PC-3 (cell line): Measurements from ENCODE around the gene TPTE2. TPM values are rescaled to one million over a fixed set of nuclear protein-coding genes. Genes with fewer than 3 reads are reported as not detected.
A peak's percentile ranks its signal among the peaks of the same experiment; 100 is the strongest.

Experiments
- ATAC-seq: fragments of 200-7000 bp; cut with Tn5 transposase; 2 replicates; pipeline ENCODE4 v1.9.1; 2020; ENCODE audit warnings: mild to moderate bottlenecking, moderate library complexity
- BruUV-seq: library from RNA; stranded (reverse); fragments of 400-500 nt; replicated peaks from 2 replicates; lab custom pipeline; 2021; lab: Mats Ljungman, UMichigan
- CTCF ChIA-PET: fragments of 300-600 bp; sonication (Branson Sonifier 250); formaldehyde crosslinking; loops from one replicate; lab custom pipeline; 2022; ENCODE audit warnings: antibody characterized with exemption; lab: Charles Lee
- POLR2A ChIA-PET: fragments of 300-600 bp; sonication (Branson Sonifier 250); formaldehyde crosslinking; loops from one replicate; lab custom pipeline; 2022; ENCODE audit warnings: antibody characterized with exemption; ENCODE audit not compliant: unreplicated experiment; lab: Charles Lee
- DNase-seq: peaks from one replicate; pipeline ENCODE4 v3.0.0-alpha.2; 2015
- H2AFZ ChIP-seq: fragments of 300-600 bp; sonication (generic); 2 replicates; pipeline ENCODE4 v1.6.0; 2016; ENCODE audit warnings: antibody characterized with exemption, low read length
- H3F3A ChIP-seq: fragments of 300-600 bp; sonication (generic); one replicate; pipeline ENCODE4 v1.6.0; 2017; ENCODE audit warnings: antibody characterized with exemption, low read length, control low read depth, mild to moderate bottlenecking; ENCODE audit not compliant: unreplicated experiment
- H3K27ac ChIP-seq: fragments of 300-600 bp; sonication (generic); 2 replicates; pipeline ENCODE4 v1.5.1; 2016; ENCODE audit warnings: mild to moderate bottlenecking, low read length
- H3K27me3 ChIP-seq: fragments of 300-600 bp; sonication (generic); 2 replicates; pipeline ENCODE4 v1.6.1; 2016; ENCODE audit warnings: low read length, mixed read lengths
- H3K36me3 ChIP-seq: fragments of 300-600 bp; sonication (generic); 2 replicates; pipeline ENCODE4 v1.6.1; 2016; ENCODE audit warnings: low read depth, mixed run types, low read length, mixed read lengths
- H3K4me1 ChIP-seq: fragments of 300-600 bp; sonication (generic); 2 replicates; pipeline ENCODE4 v1.5.1; 2016; ENCODE audit warnings: low read length; ENCODE audit not compliant: insufficient read depth
- H3K4me2 ChIP-seq: fragments of 300-600 bp; sonication (generic); 2 replicates; pipeline ENCODE4 v1.6.0; 2016; ENCODE audit warnings: low read length
- H3K4me3 ChIP-seq: fragments of 300-600 bp; sonication (generic); 2 replicates; pipeline ENCODE4 v1.5.1; 2016; ENCODE audit warnings: mild to moderate bottlenecking, low read length, mixed read lengths
- H3K79me2 ChIP-seq: fragments of 300-600 bp; sonication (generic); 2 replicates; pipeline ENCODE4 v1.6.1; 2017; ENCODE audit warnings: low read length, mixed read lengths
- H3K9ac ChIP-seq: fragments of 300-600 bp; sonication (generic); 2 replicates; pipeline ENCODE4 v1.6.0; 2016; ENCODE audit warnings: mild to moderate bottlenecking, low read length
- H3K9me2 ChIP-seq: fragments of 300-600 bp; sonication (generic); replicated peaks from 2 replicates; pipeline ENCODE4 v1.6.1; 2016; ENCODE audit warnings: mixed run types, low read length, mixed read lengths
- H3K9me3 ChIP-seq: fragments of 300-600 bp; sonication (generic); 2 replicates; pipeline ENCODE4 v1.6.1; 2016; ENCODE audit warnings: low read length, mixed read lengths
- H4K20me1 ChIP-seq: fragments of 300-600 bp; sonication (generic); 2 replicates; pipeline ENCODE4 v1.6.1; 2016; ENCODE audit warnings: low read length, mixed read lengths
- CTCF ChIP-seq: fragments of 300-600 bp; sonication (generic); conservative IDR thresholded peaks from 2 replicates; pipeline ENCODE4 v1.5.1; 2017; ENCODE audit warnings: antibody characterized with exemption, low read depth, mild to moderate bottlenecking, low read length
- EZH2 ChIP-seq: fragments of 300-600 bp; sonication (generic); IDR thresholded peaks from one replicate; pipeline ENCODE4 v1.6.1; 2017; ENCODE audit warnings: antibody characterized with exemption, mild to moderate bottlenecking, low read length; ENCODE audit not compliant: unreplicated experiment
- EZH2phosphoT487 ChIP-seq: fragments of 300-600 bp; sonication (generic); IDR thresholded peaks from 2 replicates; pipeline ENCODE4 v1.6.1; 2018; ENCODE audit warnings: mild to moderate bottlenecking, antibody characterized with exemption, low read length, borderline replicate concordance
- intact Hi-C: fragments of 100-400 bp; cut with micrococcal nuclease; formaldehyde crosslinking; loops from 2 replicates; pipeline ENCODE4 v1.9.0; 2023
- total RNA-seq: library from RNA; depleted of rRNA; stranded (reverse); fragments of >200 nt; gene quantifications from 2 replicates; pipeline ENCODE4 v1.2.3, GENCODE V29; 2014

Gene TPTE2
- total RNA-seq, 1 experiment from 2014 or later, result not detected

- ChIA-PET POLR2A (interaction anchor here (0.6 kb wide), 1 partner anchor 308 kb away, joined by 3 read pairs; no protein-coding TSS in a partner anchor), CTCF (no interaction called here)
- BruUV-seq, result no TSS peak
- peak overlapping the region; percentile 80 for H3K4me3 ChIP-seq
- intact Hi-C loops, result no loop called here
- peak overlapping the region; percentile 56 for H3K27ac ChIP-seq
- no peaks in the 10 kb centered on the region for H3K9me3 ChIP-seq
- H3K4me1 ChIP-seq, result peaks cover 47% of the 10 kb centered on the region
- peak; percentile 72 for DNase-seq
- TF ChIP-seq EZH2 (no peak), CTCF (peak; percentile 38; the same call in 1 of the 2 replicates), EZH2phosphoT487 (no peak)
- peak; percentile 72 for ATAC-seq
- H3K4me2 ChIP-seq, result peak overlapping the region; percentile 92
- H3K79me2 ChIP-seq, result peaks cover 56% of the 10 kb centered on the region
- no peaks in the 10 kb centered on the region for H4K20me1 ChIP-seq
- no peaks in the 10 kb centered on the region for H3K9me2 ChIP-seq
- no peaks in the 10 kb centered on the region for H3K27me3 ChIP-seq
- peak overlapping the region; percentile 87 for H3K9ac ChIP-seq
- H2AFZ ChIP-seq, result peak overlapping the region; percentile 93
- H3K36me3 ChIP-seq, result 0 out of 2 replicates have a peak, but pooled peaks cover 2% of the 10 kb centered on the region
- H3F3A ChIP-seq, result no peaks in the 10 kb centered on the region
These were observed 40.7 kb upstream of the TPTE2 start for GRCh38 chr13:19601749-19602725.

- DNase-seq, result peak; percentile 94
- intact Hi-C loops, result no loop called here
- POLR2A ChIA-PET, result no interaction called here
- Histone ChIP-seq H2AFZ (0 out of 2 replicates have a peak overlapping the region, but pooled peaks have one; percentile 11), H3K4me2 (peak overlapping the region; percentile 64), H4K20me1 (no peaks in the 10 kb centered on the region), H3K9me2 (no peaks in the 10 kb centered on the region), H3K9ac (peak overlapping the region; percentile 48), H3F3A (no peaks in the 10 kb centered on the region), H3K4me1 (peaks cover 25% of the 10 kb centered on the region), H3K79me2 (peaks cover 15% of the 10 kb centered on the region), H3K9me3 (no peaks in the 10 kb centered on the region), H3K27ac (peak overlapping the region; percentile 84), H3K4me3 (peak overlapping the region; percentile 19), H3K36me3 (no peaks in the 10 kb centered on the region), H3K27me3 (no peaks in the 10 kb centered on the region)
- no TSS peak for BruUV-seq
- TF ChIP-seq EZH2, result no peak
- TF ChIP-seq CTCF, result no peak
- CTCF ChIA-PET, result no interaction called here
- peak; percentile 42 for ATAC-seq
These were observed 36.2 kb upstream of the TPTE2 start for GRCh38 chr13:19597523-19597922.
